Loucy (cell line): ENCODE measurements around the gene CFAP43.

Experiments
- CTCF ChIP-seq: fragments of 200-600 bp; sonication (generic); conservative IDR thresholded peaks from 2 replicates; pipeline ENCODE4 v1.5.1; 2014; ENCODE audit warnings: mild to moderate bottlenecking, antibody characterized with exemption, low read length
- EZH2phosphoT487 ChIP-seq: fragments of 200-600 bp; IDR thresholded peaks from 2 replicates; pipeline ENCODE4 v1.6.1; 2018; ENCODE audit warnings: antibody characterized with exemption, mild to moderate bottlenecking, moderate library complexity, borderline replicate concordance

DNA sequence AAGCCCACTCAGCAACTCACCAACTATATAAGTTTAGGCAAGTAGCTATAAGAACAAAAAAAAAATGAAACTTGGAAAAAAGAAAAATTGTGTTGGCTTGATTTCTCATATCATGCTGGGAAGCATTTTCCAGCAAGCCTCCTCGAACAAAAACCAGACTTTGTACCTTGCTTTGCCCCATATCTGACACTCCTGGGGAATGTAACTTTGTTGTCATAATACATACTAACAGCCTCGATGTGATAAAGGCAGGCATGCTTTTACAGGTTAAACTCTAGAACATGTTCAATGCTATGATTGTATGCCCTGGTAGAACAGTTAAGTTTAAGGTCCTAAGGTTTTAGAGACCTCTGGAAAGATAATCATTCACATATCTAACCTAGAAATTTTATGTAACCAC is 11.6 kb downstream of the CFAP43 start:
- TF ChIP-seq CTCF (no peak), EZH2phosphoT487 (no peak)
